Memory B cell (primary cell): ENCODE measurements around the gene CHCHD6.

Experiments used
- ATAC-seq: fragments of 150-1000 bp; cut with Tn5 transposase; 2 replicates; pipeline ENCODE4 v1.10.0; 2021; ENCODE audit warnings: low read depth, mild to moderate bottlenecking, moderate library complexity
- DNase-seq, 2 donors: peaks; one replicate each; pipeline ENCODE4 v3.0.0; 2022; ENCODE audit warnings: low spot score in 2 of 2
- H3K27ac Mint-ChIP-seq: one replicate; pipeline ENCODE4 v1.8.0; 2022; ENCODE audit warnings: mild to moderate bottlenecking, moderate library complexity, mixed read lengths
- H3K27me3 Mint-ChIP-seq: one replicate; pipeline ENCODE4 v1.8.0; 2022; ENCODE audit warnings: mixed read lengths
- H3K36me3 Mint-ChIP-seq: one replicate; pipeline ENCODE4 v1.8.0; 2022; ENCODE audit warnings: mild to moderate bottlenecking, mixed read lengths
- H3K4me1 Mint-ChIP-seq: one replicate; pipeline ENCODE4 v1.8.0; 2022; ENCODE audit warnings: mixed read lengths
- H3K4me3 Mint-ChIP-seq: one replicate; pipeline ENCODE4 v1.8.0; 2022; ENCODE audit warnings: mild to moderate bottlenecking, moderate library complexity, mixed read lengths
- H3K9me3 Mint-ChIP-seq: one replicate; pipeline ENCODE4 v1.8.0; 2022; ENCODE audit warnings: mixed read lengths

Gene CHCHD6

DNA sequence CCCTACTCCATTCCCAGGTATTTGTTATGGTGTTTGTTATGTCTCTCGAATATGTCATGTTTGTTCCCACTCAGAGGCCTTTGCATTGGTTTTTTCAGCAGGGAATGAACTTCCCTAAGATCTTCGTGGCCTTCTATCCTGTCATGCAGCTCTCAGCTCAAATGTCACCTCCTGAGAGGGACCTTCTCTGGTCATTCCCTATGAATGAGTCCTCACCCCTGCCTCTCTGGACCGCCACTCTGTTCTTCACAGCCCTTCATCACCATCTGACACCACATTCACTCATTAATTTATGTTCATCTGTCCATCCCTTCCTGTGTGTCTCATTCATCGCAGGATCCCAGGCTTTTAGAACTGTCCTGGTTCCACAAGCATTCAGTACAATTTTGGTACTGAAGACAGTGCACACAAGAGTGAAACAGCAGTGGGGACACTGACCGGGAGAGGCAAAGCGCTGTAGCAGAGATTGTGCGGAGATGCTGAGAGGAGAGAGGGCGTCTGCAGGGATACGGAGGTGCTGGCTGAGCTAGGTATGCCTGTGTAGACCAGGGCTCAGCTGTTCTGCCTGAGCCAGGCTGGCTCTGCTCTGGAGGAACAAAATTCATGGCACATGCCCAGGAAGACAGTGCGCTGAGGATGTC is 132.3 kb downstream of the CHCHD6 start:
- no peaks in the 10 kb centered on the region for H3K9me3 Mint-ChIP-seq
- no peak overlapping the region for H3K4me3 Mint-ChIP-seq
- DNase-seq (no peak), ATAC-seq (no peak)
- no peaks in the 10 kb centered on the region for H3K27me3 Mint-ChIP-seq
- H3K36me3 Mint-ChIP-seq: peaks cover 18% of the 10 kb centered on the region
- no peak overlapping the region for H3K27ac Mint-ChIP-seq
- peaks cover 2% of the 10 kb centered on the region for H3K4me1 Mint-ChIP-seq

DNA sequence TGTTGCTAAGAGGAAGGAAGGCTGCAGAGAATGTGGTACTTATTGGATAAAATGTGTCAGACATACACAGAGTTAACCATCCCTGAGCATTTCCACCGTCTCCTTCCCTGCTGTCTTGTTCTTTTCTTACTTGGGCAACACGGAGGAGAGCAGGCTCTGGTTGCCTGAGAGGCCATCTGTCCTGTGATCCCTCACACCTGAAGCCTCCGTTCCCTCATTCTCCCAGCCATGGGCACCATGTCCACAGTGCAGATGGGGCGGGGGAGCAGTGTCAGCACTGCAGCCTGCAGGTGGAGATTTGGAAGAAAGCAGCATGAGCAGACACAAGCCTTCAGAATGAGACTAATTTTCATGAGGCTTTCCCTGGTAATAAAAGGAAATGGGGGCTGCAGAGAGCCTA is 133.7 kb downstream of the CHCHD6 start:
- ATAC-seq: no peak
- no peaks in the 10 kb centered on the region for H3K4me1 Mint-ChIP-seq
- DNase-seq: no peak
- peaks cover 13% of the 10 kb centered on the region for H3K36me3 Mint-ChIP-seq
- no peaks in the 10 kb centered on the region for H3K9me3 Mint-ChIP-seq
- H3K27ac Mint-ChIP-seq: no peak overlapping the region
- no peak overlapping the region for H3K4me3 Mint-ChIP-seq
- H3K27me3 Mint-ChIP-seq: no peaks in the 10 kb centered on the region

DNA sequence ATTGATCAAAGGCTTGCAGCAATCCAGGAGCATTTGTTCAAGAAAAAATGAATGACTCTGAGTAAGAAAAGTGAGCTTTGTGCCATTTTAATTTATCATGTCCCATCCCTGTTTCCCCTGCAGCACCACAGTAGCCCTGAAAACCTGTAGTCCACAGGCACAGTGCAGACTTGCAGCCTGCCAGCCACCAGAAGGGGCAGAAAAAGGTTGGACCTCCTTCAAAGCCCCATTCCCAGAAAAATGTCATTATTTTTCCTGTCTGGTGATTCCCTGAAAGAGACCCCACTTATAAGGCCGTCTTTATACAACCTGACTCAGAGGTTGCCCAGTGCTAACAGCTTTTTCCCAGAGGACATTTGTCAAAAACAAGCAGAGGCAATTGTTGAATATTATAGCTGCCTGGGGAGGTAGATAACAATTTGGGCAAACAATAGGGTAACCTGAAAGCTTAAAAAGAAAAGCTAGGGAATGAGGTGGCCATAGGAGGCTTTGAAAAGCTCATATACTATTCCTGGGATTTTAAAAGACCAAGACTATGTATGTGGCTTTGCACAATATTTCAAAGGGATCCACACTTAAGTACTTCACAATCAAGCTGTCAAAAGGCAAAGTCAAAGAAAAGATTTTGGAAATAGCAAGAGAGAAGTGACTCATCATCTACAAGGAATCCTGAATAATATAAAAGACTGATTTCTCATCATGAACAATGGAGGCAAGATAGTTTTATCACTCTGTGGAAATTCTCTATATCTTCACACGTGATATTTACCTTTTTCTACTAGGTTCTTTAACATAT is 142.1 kb downstream of the CHCHD6 start:
- ATAC-seq: no peak
- H3K4me3 Mint-ChIP-seq: no peak overlapping the region
- no peaks in the 10 kb centered on the region for H3K4me1 Mint-ChIP-seq
- DNase-seq: no peak
- no peak overlapping the region for H3K27ac Mint-ChIP-seq
- no peaks in the 10 kb centered on the region for H3K9me3 Mint-ChIP-seq
- no peaks in the 10 kb centered on the region for H3K27me3 Mint-ChIP-seq
- peaks cover 5% of the 10 kb centered on the region for H3K36me3 Mint-ChIP-seq

DNA sequence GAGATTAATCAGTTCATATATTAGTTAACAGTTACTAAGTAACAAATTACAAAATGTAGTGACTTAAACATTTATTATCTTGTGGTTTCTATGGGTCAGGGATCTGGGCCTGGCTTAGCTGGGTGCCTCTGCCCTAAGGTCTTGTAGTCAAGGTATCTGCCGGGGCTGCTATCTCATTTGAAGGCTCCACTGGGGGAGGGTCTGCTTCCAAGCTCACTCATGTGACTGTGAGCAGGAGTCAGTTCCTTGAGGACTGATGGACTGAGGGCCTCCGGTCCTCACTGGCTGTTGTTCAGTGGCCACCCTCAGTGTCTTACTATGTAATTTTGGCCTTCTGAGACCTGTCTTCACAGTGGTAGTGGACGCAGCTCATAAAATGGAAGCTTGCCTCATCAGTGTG is 143.0 kb downstream of the CHCHD6 start:
- Mint-ChIP-seq H3K9me3 (no peaks in the 10 kb centered on the region), H3K27ac (no peak overlapping the region), H3K36me3 (peaks cover 5% of the 10 kb centered on the region), H3K4me1 (no peaks in the 10 kb centered on the region), H3K4me3 (no peak overlapping the region), H3K27me3 (no peaks in the 10 kb centered on the region)
- DNase-seq: no peak
- ATAC-seq: no peak

DNA sequence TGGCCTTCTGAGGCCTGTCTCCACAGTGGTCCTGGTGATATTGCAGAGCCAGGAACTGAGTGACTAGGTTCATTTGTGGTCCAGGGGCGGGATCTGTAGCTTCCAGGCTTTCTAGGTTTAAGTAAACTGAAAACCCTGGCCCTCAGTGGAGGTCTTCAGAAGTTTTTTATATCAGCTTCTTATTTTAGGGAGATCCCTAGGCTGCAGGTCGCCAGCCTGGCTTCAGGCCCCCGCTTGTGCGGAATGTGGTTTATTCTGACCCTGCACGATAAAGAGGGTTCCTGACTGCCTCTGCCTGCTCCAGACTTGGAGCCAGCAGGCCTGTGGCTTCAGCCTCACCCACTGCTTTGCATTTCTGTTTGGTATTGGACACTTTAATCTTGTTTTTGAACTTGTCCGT is 145.0 kb downstream of the CHCHD6 start:
- Mint-ChIP-seq H3K27ac (no peak overlapping the region), H3K36me3 (peaks cover 5% of the 10 kb centered on the region), H3K4me1 (no peaks in the 10 kb centered on the region), H3K9me3 (no peaks in the 10 kb centered on the region), H3K27me3 (no peaks in the 10 kb centered on the region), H3K4me3 (no peak overlapping the region)
- no peak for ATAC-seq
- no peak for DNase-seq

DNA sequence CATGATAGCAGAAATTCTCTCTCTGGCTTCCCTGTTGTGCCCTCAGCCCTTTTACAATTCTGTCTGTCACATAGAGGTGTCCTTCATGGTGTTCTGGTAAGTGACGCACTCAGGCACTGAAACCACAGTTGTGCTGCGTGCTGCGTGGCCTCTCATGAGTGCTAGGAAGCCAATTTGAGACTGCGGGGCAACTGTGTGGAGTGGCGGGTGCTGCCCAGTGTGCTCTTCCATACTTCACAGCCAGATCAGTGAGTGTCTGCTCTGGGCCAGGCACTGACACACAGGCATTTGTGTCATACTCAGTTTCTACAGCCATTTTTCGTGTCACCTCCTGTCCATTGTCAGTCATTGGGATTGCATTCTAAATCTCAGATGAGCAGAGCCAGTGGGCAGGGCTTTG is 145.7 kb downstream of the CHCHD6 start:
- no peaks in the 10 kb centered on the region for H3K9me3 Mint-ChIP-seq
- DNase-seq (no peak), ATAC-seq (no peak)
- H3K27me3 Mint-ChIP-seq: no peaks in the 10 kb centered on the region
- no peak overlapping the region for H3K27ac Mint-ChIP-seq
- peaks cover 5% of the 10 kb centered on the region for H3K36me3 Mint-ChIP-seq
- no peak overlapping the region for H3K4me3 Mint-ChIP-seq
- no peaks in the 10 kb centered on the region for H3K4me1 Mint-ChIP-seq

DNA sequence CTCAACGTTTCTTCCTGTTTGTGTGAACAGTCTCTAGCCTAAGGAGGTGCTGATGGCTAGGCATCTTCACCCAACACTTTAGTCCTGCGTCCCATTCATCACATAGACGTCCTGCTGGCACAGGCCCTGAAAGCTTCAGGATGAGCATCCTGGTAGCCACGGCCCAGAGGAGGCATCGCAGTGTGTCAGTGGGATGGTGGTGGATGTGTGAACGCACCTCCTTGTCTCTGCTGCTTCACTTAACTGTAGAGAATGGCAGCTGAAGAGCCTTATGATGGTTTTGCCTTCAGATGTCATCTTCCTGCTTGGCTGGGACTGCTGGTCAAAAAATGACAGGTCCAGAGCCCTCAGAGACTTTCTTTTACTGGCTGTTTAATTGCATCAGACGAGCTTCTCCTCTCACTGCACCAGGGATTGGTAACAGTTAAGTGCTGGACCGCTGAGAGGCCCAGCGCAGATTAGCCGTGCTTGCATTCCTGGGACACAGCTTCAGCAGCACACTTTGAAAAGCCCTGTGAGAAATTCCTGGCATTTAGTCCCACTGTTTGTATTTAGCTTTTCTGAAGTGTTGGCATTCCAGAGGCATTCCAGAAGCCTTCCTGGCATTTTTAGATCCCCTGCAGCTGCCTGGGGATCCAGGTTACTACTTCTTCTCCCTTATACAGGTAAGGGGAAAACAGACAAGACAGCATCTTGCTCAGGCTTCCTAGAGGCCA is 146.5 kb downstream of the CHCHD6 start:
- Mint-ChIP-seq H3K36me3 (peaks cover 10% of the 10 kb centered on the region), H3K4me3 (no peak overlapping the region), H3K9me3 (no peaks in the 10 kb centered on the region), H3K27ac (no peak overlapping the region), H3K4me1 (no peaks in the 10 kb centered on the region), H3K27me3 (no peaks in the 10 kb centered on the region)
- DNase-seq (no peak), ATAC-seq (no peak)

DNA sequence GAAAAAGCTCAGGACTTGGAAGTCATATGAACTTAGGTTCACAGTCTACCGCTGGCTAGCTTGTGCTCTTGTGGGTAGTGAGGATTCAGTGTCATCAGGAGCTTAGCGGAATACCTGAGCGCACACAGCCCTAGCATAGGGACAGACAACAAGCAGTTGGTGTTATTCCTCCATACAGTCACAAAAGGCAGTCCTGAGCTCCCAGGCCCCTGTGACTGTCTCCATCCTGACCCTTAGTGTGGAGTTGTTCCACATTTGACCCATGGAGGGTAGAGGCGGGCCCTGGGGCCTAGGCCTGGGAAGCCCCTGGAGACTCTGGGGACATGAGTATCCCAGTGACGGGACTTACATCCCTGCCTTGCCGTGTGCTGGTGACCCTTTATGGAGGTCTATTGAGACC is 147.3 kb downstream of the CHCHD6 start:
- H3K27ac Mint-ChIP-seq: no peak overlapping the region
- peaks cover 10% of the 10 kb centered on the region for H3K36me3 Mint-ChIP-seq
- DNase-seq (no peak), ATAC-seq (no peak)
- H3K4me1 Mint-ChIP-seq: no peaks in the 10 kb centered on the region
- no peak overlapping the region for H3K4me3 Mint-ChIP-seq
- H3K27me3 Mint-ChIP-seq: no peaks in the 10 kb centered on the region
- no peaks in the 10 kb centered on the region for H3K9me3 Mint-ChIP-seq

DNA sequence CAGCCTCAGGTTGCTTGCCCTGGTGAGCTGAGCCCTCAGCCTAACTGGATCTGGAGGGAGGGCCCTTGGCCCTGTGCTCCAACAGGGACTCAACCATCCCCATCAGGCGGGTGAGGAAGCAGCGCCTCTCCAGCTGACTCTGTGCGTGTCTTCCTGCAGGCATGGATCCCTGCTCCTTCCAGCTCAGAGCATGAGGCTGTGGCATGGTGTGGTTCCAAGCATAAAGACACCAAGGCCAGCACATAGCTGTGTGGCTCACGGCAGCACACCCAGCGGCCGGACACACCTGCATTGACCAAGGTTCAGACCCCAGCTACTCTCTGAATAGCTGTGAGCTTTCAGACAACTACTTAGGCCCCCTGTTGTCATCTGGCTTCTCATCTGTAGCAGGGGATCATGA is 147.9 kb downstream of the CHCHD6 start:
- Mint-ChIP-seq H3K4me1 (no peaks in the 10 kb centered on the region), H3K9me3 (no peaks in the 10 kb centered on the region), H3K4me3 (no peak overlapping the region), H3K27me3 (no peaks in the 10 kb centered on the region), H3K27ac (no peak overlapping the region), H3K36me3 (peaks cover 10% of the 10 kb centered on the region)
- ATAC-seq (no peak), DNase-seq (no peak)

DNA sequence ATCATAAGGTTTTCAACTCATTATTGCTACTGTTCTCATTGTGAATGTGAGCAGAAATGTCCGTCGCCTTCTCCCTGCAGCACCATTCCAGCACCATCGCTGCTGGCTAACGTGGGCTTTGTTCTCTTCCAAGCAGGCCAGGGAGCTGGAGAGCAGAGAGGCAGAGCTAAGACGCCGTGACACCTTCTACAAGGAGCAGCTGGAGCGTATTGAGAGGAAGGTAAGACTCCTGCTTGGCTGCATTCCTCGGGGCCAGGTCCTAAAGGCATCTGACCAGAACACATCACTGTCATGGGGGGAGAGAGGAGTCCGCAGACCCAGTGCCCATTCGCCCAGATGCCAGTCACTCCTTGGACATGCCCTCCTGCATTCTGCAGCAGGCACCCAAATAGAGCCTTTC is 148.5 kb downstream of the CHCHD6 start:
- ATAC-seq: no peak
- Mint-ChIP-seq H3K4me1 (no peaks in the 10 kb centered on the region), H3K27me3 (no peaks in the 10 kb centered on the region), H3K4me3 (no peak overlapping the region), H3K27ac (no peak overlapping the region), H3K9me3 (no peaks in the 10 kb centered on the region), H3K36me3 (peaks cover 13% of the 10 kb centered on the region)
- no peak for DNase-seq

DNA sequence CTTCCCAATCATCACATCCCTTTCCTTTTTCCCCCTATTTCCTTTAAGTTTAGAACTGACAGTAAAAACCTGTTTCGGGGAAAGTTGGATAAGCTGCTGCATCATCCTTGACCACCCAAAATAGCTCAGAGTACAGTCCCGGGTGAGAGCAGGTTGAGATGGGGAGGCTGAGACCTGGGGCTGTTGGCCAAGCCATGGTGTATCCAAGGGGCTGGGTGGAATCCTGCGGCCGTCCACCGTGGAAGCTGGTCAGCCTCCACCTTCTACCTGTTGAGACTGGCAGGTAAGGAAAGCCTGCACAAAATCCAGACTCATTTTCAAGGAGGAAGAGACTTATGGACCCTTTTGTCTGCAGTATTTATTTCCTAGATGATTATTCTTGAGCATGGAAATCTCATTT is 150.6 kb downstream of the CHCHD6 start:
- Mint-ChIP-seq H3K4me3 (no peak overlapping the region), H3K9me3 (no peaks in the 10 kb centered on the region), H3K27ac (no peak overlapping the region), H3K36me3 (peaks cover 17% of the 10 kb centered on the region), H3K4me1 (no peaks in the 10 kb centered on the region), H3K27me3 (no peaks in the 10 kb centered on the region)
- ATAC-seq (no peak), DNase-seq (no peak)

DNA sequence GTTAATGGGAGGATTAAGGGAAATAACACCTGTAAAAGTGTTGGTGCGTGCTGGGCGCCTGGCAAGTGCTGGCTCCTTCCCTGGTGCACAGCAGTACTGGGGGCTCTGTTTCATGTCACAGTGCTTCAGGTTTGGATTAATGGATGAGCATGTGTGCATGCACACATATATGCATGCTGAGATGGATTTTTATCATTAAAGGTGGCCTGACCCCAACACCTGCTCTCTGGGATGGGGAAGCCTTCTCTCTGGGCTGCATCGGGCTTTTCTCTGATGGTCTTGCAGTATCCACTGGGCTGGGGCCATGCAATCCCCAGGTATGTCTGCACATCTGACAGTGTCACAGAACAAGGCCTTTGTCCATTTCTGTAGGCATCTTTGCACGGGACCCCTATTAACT is 151.3 kb downstream of the CHCHD6 start:
- Mint-ChIP-seq H3K36me3 (peaks cover 19% of the 10 kb centered on the region), H3K4me3 (no peak overlapping the region), H3K4me1 (no peaks in the 10 kb centered on the region), H3K27me3 (no peaks in the 10 kb centered on the region), H3K27ac (no peak overlapping the region), H3K9me3 (no peaks in the 10 kb centered on the region)
- ATAC-seq (no peak), DNase-seq (no peak)

DNA sequence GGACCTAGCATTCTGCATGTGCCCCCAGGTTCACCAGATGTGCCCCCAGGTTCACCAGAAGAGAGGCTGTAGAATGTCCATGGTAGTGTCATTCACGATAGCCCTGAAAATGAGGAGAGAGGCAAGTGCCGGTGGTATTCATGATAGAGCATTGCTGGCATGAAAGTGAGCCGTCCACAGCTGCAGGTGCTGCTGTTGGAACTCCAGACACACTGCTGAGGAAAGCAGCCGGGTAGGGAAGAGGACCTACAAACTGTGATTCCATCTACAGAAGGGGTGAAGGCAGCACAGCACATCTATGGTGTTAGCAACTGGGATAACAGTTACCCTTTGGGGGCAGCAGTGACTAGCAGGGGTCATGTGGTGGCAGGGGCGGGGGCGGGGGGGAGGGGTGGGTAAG is 153.9 kb downstream of the CHCHD6 start:
- no peaks in the 10 kb centered on the region for H3K9me3 Mint-ChIP-seq
- no peak overlapping the region for H3K4me3 Mint-ChIP-seq
- no peaks in the 10 kb centered on the region for H3K27me3 Mint-ChIP-seq
- H3K36me3 Mint-ChIP-seq: peaks cover 17% of the 10 kb centered on the region
- H3K27ac Mint-ChIP-seq: no peak overlapping the region
- no peaks in the 10 kb centered on the region for H3K4me1 Mint-ChIP-seq
- ATAC-seq: no peak
- DNase-seq: no peak

DNA sequence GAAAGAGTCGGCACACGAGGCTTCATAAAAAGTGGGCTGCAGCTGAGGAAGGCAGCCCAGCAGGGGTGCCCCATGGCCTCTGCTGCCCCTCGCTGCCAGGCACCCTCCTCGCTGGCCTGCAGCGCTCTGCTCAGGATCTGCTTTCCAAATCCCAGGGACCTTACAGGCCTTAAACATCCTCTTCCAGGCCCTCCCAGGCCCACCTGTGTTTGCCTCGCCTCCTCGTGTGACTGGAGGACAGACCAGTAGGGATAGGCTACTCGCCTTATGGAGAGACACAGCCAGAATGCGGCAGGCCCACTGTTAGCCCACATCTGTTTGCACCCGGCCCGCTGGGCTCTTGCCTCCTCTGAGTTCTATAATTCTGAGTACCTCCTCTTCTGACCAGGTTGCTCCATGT is 154.4 kb downstream of the CHCHD6 start:
- Mint-ChIP-seq H3K4me3 (no peak overlapping the region), H3K4me1 (no peaks in the 10 kb centered on the region), H3K27ac (no peak overlapping the region), H3K9me3 (no peaks in the 10 kb centered on the region), H3K36me3 (peaks cover 17% of the 10 kb centered on the region), H3K27me3 (no peaks in the 10 kb centered on the region)
- no peak for ATAC-seq
- no peak for DNase-seq
